ENCODE measurements around the gene ARHGAP6. TPM values are rescaled to one million over a fixed set of nuclear protein-coding genes. Genes with fewer than 3 reads are reported as not detected.

Gene ARHGAP6
- polyA plus RNA-seq, 5 donors: 17.4 to 25.1 (median 21.4) TPM

DNA sequence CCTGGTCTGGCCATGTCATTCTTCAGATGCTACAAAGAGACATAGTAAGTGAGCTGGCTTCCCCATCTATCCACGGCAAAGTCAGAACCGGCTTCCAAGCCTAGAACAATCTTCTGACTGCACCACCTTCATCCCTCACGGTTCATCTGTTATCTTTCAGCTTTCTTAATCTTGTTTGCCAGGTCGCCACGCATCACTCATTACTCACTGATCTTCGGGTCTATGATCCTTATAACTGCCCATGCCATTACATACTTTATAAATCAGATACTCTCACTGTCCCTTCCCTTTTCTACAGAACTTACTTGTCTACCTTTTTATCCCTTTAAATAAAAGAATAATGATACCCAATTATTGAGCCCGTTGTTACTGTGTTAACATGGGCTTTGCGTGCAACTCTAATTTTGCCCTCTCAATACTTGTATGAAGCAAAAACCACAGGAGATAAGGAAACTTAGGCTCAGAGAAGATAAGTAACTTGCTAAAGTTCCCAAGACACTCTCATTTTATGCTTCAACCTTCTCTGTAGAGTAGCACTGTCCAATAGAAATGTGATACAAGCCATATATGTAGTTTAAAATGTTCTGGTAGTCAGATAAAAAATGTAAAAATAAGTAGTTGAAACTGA lies 200.8 kb downstream of the ARHGAP6 start:
- no peak for DNase-seq

DNA sequence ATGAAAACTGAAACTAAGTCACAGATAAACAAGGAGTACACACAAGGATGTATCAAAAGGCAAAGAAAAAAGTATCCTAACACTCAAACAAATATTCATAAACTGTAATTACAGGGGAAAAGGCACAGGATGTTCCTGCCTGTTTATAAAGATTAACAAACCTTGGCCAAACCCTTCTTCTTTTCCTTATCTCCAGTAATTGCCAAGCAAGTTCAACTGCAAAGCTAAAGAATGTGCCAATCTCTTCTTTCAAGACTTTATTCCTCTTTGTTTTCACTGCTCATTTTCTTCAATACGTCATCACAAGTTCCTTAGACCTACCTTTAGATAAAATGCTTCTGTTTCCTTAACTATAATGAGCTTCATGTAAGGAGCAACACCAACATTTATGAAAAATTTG lies 201.3 kb downstream of the ARHGAP6 start:
- no peak for DNase-seq

DNA sequence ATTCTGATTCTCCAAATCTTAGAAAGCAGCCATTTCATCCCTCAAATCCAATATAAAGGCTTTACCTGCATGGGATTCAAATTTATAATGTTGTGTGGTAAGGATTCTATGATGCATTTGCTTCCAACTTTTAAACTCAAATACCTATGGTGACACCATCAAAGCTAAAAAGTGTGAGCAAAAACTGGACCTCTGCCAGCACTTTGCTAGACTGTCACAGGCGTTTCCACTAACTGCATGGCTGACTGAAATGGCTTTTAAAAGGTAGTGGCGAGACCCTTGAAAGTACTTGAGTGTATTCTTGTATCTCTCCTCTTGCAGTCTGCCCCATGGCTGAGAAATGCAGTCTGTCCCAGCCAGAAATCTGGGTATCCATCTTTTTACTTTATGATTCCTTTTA lies 203.1 kb downstream of the ARHGAP6 start:
- no peak for DNase-seq

DNA sequence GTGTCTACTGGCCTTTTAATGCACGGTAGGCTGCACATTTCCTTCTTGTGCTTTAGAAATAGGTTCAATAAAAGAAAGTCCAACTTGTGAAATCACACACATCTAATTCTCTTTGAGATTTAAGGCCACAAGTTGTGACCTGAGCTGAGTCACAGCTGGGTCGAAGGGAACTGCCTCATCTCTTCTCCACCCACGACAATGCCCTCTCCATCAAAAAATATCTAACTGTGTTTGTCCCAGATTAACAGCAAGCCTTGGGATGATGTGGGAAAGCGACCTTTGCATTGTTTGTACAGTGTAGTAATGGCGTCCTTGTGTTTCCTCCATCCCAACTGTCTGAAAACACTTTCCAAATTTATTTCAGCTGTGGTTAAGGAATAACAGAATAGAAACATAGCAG lies 203.6 kb downstream of the ARHGAP6 start:
- DNase-seq: no peak

DNA sequence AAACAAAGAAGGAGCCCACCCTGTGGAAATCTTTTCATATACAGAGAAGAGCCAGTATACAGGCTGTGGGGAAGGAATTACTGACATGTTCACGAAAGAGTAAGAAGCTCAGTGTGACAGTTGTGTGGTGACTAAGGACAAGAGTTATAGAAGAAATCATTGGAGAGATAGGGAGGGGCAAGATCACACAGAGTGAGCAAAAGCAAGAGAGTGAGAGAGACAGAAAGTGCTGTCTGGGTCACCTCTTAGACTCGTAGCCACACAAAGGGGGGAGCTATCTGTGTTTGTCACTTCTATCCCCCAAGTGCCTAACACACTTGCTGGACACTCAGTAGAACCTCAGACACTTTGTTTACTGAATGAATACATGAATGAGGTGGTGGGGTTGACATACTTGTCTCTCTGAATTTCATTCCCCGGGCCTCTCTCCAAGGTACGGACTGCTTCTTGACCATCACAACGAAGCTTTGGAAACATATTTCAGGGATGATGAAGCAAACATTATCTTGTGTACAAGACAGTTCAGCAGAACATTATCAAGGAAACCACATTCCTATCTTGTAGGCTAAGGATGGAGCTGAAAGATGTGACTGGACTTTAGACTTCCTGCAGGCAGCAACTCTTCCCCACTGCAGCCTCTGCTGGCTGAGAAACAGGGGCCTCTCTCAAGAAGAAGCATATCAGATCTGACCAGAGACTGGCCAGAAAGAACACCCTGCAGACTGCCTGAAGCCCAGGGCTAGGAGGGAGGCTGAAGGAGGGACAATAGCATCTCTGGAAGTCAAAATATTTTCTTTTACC lies 204.3 kb downstream of the ARHGAP6 start:
- DNase-seq: no peak

DNA sequence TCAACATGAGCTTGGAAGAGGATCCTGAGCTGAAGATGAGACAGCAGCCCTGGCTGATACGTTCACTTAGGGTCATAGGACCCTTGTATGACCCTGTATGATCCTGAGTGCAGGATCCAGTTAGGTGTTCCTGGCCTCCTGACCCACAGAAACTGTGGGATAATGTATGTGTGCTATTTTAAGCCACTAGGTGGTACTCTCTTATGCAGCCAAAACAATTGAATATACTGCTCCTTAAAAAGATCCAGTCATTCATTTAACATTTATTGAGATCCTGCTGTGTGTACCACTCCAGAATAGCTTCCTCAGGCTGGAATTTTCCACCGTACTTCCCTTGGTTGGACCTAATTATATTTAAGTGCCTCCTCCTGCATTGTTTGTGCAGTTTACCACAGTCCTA lies 205.4 kb downstream of the ARHGAP6 start:
- no peak for DNase-seq

DNA sequence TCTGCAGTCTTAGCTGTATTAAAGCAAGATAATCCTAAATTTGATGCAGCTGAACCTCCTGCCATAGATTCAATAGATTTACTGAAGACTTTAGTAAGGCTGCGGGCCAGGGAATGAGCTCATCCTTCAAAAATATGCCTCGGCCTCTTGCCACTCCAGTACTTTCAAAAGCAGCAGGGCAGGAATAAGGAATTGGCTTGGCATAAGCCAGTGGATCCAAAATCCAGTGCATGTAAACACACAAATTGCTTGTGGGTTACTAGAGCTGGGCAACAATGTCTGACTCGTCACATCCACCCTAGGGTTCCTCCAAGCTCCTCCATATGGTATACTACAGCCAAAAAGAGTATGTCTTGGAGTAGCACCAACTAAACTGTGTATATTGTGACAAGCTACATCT lies 207.6 kb downstream of the ARHGAP6 start:
- DNase-seq: no peak

DNA sequence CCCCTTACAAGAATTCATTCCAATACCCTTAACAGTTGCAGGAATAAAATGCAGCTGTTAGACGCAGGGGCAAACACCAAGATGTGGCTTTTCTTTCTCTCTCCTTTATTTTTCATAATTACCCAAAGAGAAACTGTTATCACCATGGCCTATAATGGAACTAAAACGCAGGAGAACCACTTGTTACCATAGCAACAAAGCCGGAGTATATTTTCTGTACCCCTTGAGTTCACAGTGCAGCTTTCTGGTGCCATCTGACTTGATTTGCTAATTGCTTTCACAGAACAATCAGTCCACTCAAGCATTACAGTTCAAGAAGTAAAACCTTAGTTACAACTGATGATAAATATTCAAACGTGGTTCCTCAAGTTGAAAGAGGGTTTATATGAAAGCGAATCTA lies 214.6 kb downstream of the ARHGAP6 start:
- DNase-seq: no peak

DNA sequence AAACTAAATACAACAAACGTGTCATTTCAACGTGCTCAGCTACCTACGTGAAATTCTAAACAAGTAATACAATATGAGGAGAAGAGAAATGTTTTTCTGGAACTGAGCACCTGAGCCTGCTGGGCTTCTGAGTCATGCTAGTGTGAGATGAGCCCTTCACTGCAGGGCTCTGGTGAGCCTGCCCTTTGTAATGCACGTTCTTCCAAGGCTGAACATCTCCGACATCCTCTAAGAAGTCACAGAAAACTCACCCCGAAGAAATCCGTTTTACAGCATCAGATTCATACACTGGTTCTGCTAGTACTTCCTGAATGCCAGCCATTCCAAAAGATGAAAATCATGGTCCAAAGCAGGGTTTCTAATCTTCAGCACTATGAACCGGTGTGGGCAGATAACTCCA lies 215.4 kb downstream of the ARHGAP6 start:
- DNase-seq: no peak

DNA sequence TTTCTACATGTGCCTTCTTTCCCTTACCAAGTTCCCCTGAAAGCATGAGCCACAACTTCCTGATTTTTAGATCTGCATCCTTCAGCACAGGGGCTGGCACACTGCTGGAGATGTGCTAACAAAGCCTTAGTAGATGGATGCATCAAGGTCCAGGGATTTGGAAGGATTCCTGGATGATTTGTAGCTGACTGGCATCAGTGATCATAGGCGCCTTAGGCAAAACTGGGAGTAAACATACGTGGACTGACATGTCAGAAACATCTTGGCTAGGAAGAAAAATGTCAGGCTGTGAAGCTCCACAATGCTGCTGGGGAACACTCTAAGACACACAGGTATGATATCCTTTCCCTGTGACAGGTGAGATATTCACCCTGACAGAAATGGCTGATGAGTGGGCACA lies 216.1 kb downstream of the ARHGAP6 start:
- no peak for DNase-seq

DNA sequence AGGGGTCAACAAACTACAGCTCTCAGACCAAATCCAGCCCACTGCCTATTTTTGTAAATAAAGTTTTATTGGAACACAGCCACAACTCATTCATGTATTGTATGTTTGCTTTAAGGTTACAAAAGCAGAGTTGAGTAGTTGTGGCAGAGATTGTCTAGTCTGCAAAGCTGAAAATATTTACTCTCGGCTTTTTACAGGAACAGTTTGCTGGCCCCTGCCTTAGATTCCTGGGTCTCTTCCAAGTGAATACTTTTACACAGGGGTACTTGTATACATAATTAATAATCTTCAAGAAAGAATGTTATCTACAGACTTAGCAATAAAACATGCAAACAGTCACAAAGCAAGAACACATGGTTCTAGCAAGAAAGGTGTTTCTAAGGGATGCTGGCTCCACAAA lies 218.3 kb downstream of the ARHGAP6 start:
- DNase-seq: no peak

DNA sequence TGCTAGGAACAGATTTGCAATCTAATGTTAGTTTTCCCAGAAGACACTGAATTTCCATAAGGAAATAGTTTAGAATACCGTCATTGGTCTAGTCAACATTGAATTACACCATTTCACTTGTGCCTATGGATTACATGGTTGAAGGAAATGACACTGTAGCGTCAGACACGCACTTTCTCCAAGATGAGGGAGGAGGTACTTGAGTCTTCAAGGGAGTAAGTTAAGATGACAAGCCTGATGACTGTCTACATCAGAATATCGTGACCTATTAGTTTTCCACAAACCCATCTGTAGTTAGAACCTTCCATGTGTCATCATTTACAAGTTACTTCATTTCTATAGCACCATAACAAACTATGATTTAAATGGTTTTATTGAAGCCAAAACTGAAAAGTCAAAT lies 218.8 kb downstream of the ARHGAP6 start:
- no peak for DNase-seq

DNA sequence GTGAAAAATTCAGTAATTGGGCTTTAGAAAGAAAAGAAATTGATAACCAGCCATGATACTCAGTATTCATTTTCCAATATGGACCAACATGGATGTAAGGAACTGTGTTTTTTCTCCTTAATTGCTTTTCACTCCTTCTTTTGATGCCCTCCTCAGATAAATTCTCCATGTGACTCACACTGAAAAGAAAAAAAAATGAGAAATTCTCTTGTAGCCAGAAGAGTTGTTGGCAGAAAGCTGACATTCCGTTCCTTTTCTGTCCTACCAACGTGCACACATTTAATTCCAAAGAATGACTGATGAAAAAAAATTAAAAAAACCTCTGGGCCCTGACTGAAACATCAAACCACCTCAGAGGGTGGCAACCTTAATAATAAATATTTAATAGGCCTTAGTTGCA lies 219.4 kb downstream of the ARHGAP6 start:
- no peak for DNase-seq

DNA sequence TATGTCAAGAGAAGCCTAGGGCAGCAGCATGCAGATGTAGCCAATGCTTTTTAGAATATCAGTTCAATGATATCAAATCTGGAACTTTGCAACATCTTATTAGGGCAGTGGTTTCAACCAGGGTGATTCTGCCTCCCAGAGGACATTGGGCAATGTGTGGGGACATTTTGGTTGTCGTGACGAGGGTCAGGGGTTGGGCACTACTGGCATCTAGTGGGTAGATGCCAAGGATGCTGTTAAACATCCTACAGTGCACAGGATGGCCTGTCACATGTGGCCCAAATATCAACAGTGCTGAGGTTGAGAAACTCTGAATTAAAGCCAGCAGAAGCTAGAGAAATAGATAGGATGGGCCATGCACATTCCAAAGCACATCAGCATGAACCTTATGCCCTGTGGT lies 220.2 kb downstream of the ARHGAP6 start:
- no peak for DNase-seq

DNA sequence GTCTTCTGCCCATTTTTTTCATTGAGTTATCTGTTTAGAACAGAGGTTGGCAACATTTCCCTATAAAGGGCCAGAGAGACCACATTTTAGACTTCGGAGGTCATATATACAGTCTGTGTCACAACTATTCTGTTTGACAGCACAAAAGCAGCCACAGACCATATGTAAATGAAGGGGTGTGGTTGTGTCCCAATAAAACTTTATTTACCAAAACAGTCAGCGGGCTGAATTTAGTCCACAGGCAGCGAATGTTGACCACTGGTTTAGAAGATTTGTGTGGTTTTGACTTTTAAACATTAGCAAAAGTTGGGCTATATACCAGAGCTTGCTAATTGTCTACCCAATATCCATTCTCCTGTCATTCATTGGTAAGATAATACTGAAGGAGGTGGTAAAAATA lies 221.7 kb downstream of the ARHGAP6 start:
- DNase-seq: no peak

DNA sequence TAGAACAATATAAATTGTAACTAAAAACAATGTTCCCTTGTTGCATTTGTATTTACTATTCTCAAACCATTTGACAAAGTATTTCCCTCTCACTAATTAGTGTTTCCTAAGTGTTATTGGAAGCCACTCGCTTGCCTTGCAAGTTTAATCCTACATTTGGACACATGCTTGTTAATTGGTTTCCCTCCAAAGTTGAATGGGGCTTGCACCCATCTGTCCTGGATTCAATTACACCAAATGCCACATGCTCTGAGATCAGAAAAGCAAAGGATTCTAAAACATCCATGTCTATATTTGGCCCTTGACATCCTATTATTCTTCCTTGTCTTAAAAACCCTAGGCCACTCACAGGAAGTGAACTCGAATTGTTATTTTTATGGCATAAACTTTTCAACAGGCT lies 225.9 kb downstream of the ARHGAP6 start:
- no peak for DNase-seq

DNA sequence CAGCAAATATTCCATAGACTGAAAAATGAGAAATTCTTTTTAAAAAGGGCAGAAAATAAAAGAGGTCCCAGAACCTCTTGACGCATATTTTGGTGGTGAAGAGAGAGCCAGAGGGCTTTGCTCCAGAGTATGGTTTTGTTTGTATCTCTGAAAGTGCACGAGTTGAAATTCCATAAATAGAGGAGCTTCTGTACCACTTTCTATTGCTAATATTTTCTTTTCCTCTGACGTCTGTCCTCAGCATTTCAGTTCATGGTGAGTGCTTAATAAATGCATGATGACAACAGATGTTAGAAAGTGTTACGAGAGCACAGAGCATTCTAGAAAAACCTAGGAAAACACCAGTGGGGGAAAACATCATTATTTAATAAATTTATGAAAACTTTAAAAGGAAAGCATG lies 227.0 kb downstream of the ARHGAP6 start:
- DNase-seq: no peak

DNA sequence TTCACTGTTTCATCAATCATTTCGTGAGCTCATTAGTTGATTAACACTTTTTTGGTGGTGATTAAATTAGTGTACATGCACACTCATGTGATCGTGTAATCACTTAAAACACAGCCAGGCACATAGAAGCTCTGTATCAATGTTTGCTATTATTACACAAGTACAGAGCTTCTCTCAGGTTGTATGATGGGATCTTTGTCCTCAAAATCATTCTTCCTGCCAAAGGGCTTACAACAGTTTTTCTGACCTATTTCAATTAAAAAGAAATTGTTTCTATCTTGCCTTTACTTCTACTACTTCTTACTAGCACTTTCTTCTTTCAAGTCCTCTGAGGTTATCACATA lies 227.4 kb downstream of the ARHGAP6 start:
- DNase-seq: no peak

DNA sequence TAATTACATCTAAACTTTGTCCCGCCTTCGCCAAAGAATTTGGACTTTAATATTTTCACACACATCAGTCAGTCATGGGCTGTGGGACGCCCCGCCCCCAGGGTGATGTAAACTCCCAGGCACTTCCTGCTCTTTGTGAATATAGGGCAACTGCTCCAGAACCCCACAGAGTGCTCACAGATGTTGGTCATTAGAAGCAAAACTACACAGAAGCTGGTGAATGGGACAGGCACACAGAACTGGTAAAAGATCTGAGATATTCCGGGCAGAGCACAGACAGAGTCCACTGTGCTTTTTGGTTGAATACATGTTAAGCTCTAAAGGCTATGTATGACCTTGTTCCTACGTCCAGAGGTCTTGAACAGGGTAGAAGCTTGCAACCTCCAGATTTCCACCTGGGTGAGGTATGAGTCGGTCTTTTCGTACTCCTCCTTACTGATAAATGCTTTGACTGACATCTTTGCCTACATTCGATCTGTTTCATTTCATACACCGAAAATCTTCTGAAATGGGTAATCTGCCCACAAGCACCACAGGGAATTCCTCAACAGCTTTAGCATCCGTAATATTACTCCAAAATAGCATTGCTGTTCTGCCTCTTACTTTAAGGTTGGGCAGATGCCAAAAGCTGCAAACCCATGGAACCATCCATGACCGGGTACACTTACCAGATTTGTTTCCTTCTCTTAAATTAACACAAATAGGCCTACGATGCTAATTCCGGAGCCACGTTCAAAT lies 227.9 kb downstream of the ARHGAP6 start:
- no peak for DNase-seq

DNA sequence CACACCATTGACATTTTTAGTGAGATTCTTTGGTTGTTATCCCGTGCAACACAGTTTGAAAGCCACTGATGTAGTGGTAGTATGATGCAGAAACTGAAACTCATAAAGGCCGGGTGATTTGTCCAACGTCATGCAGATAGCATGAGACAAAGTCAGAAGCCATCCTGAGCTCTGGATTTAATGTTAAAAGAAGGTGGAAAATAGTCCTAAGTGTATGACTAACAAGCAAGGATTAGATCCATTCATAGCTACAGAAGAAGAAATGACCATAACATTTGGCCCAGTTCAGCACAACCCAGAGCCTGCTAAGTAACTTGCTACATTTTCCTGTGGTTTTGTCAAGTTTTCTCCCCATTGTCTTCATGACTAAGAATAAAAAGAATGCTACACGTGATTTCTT lies 230.2 kb downstream of the ARHGAP6 start:
- DNase-seq: no peak

DNA sequence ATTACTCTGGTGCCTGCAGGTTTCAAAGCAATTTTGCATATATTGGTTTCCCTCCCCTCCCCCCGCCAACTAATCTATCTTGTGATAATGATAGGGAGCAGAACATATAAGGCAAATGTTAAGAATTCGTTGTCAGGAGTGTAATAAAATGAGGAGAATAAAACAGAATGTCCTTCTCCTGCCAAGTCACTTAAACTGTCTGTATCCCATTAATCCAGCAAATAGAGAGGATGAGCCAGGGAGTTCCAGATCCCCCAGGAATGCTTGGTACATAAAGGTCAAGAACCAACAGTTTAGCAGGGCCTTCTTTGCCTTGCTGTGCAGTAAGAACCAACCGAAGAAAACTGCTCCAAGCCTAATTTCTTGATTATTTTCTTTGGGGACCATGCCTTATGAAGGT lies 231.1 kb downstream of the ARHGAP6 start:
- no peak for DNase-seq

DNA sequence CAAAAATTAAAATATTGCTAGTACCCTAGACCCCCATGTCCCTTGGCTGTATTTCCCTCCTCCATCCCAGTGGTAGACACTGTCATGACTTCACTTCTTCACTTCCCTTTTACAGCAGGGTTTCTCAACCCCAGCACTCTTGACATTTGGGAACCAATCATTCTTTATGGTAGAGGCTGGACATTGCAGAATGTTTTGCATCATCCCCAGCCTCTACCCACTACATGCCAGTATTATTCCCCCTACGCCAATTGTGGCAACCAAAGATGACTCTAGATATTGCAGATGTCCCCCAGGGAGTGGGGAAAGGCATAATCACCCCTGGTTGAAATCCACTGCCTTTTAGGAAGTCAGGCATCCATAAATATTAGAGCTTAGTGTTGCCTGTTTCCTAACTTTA lies 233.9 kb downstream of the ARHGAP6 start:
- DNase-seq: no peak

DNA sequence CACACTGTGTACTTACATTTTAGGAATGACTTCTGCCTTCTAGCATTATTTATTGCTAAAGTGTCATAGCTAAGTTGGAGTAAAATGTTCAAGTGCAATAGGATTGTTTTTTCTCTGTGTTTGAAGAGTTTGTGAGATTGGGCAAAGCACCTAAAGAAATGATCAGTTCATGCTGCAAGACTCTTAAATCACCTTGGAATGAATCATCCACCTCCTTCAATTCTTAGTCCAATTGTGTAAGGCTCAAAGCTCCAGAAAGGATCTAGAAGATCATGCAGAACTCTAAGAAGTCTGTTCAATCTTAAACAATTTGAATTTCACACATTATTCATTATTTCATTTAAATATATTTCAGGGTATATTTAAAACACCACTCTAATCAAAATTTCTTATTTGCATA lies 235.4 kb downstream of the ARHGAP6 start:
- no peak for DNase-seq
